Activated CD4-positive, alpha-beta T cell treated with anti-CD3 and anti-CD28 coated beads, Interleukin-2, amount 50 U/mL, for 16 hours (primary cell): ENCODE results near the gene POTEF.
"Not testable (repeated sequence)": the region's sequence is repeated elsewhere in the genome, so short reads cannot be mapped to it uniquely, and the experiment has no call there.

Experiments used
- DNase-seq: peaks from one replicate; pipeline ENCODE4 v3.0.0-alpha.2; 2020

Gene POTEF

GRCh38 chr2:130102597-130103363, 26.2 kb downstream of the POTEF start:
- not testable (repeated sequence) for DNase-seq

- not testable (repeated sequence) for DNase-seq
Measured at GRCh38 chr2:130062645-130063044, 66.4 kb downstream of the POTEF start.

GRCh38 chr2:130059982-130060381, 69.0 kb downstream of the POTEF start:
- DNase-seq: not testable (repeated sequence)

- DNase-seq: not testable (repeated sequence)
Measured at GRCh38 chr2:130056336-130056735, 72.7 kb downstream of the POTEF start.

GRCh38 chr2:130053217-130053911, 75.7 kb downstream of the POTEF start:
- DNase-seq: not testable (repeated sequence)

GRCh38 chr2:130052376-130052775, 76.6 kb downstream of the POTEF start:
- DNase-seq: not testable (repeated sequence)

- not testable (repeated sequence) for DNase-seq
Measured at GRCh38 chr2:130048422-130048821, 80.6 kb downstream of the POTEF start.

- DNase-seq: not testable (repeated sequence)
Measured at GRCh38 chr2:130038265-130038603, 90.8 kb downstream of the POTEF start.

- DNase-seq: not testable (repeated sequence)
Measured at GRCh38 chr2:130025931-130026330, 103.1 kb downstream of the POTEF start.
